Measurements from ENCODE around the gene LRIG3.

DNA sequence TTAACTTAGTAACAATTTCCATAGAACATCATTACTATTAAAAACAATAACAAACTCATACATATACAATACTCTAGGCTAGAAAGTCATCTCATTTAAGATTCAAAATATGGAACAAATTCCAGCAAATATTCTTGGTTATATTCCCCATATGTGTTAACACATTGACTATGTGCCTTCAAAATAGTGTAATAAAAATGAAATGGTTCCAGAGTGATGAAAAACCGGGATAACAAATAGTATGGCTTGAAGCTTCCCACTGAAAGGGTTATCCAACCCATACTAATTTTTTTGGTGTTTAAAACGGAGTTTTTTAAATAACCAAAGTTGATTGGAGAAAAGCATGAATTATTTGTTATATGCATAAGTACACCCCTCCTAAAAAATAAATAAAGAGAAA lies 5.3 kb downstream of the LRIG3 start:
- TF ChIP-seq, protein P1, sequence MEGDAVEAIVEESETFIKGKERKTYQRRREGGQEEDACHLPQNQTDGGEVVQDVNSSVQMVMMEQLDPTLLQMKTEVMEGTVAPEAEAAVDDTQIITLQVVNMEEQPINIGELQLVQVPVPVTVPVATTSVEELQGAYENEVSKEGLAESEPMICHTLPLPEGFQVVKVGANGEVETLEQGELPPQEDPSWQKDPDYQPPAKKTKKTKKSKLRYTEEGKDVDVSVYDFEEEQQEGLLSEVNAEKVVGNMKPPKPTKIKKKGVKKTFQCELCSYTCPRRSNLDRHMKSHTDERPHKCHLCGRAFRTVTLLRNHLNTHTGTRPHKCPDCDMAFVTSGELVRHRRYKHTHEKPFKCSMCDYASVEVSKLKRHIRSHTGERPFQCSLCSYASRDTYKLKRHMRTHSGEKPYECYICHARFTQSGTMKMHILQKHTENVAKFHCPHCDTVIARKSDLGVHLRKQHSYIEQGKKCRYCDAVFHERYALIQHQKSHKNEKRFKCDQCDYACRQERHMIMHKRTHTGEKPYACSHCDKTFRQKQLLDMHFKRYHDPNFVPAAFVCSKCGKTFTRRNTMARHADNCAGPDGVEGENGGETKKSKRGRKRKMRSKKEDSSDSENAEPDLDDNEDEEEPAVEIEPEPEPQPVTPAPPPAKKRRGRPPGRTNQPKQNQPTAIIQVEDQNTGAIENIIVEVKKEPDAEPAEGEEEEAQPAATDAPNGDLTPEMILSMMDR (IDR thresholded peaks at IDR 0.05) = no peak
- no peak for TF ChIP-seq POLR2A (IDR thresholded peaks at IDR 0.05)

All from transverse colon (tissue), 3 donors.